Measurements from ENCODE around the gene MYH7. TPM values are rescaled to one million over a fixed set of nuclear protein-coding genes. Genes with fewer than 3 reads are reported as not detected.
A peak's percentile ranks its signal among the peaks of the same experiment; 100 is the strongest.

Gene MYH7
- total and polyA plus RNA-seq, 2 donors from 2014 or later, result 0.06 to 1.6 TPM

- TF ChIP-seq, protein P1, sequence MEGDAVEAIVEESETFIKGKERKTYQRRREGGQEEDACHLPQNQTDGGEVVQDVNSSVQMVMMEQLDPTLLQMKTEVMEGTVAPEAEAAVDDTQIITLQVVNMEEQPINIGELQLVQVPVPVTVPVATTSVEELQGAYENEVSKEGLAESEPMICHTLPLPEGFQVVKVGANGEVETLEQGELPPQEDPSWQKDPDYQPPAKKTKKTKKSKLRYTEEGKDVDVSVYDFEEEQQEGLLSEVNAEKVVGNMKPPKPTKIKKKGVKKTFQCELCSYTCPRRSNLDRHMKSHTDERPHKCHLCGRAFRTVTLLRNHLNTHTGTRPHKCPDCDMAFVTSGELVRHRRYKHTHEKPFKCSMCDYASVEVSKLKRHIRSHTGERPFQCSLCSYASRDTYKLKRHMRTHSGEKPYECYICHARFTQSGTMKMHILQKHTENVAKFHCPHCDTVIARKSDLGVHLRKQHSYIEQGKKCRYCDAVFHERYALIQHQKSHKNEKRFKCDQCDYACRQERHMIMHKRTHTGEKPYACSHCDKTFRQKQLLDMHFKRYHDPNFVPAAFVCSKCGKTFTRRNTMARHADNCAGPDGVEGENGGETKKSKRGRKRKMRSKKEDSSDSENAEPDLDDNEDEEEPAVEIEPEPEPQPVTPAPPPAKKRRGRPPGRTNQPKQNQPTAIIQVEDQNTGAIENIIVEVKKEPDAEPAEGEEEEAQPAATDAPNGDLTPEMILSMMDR (IDR thresholded peaks at IDR 0.05; ENCODE audit: borderline replicate concordance, extremely low read depth, insufficient read depth), result no peak
- H3K36me3 ChIP-seq (ENCODE audit: control insufficient read depth in 2 of 3, insufficient read depth in 3 of 3, low read length in 3 of 3), result no peaks in the 10 kb centered on the region
- DNase-seq (peak in 1 of 5 donors; percentile 28), FAIRE-seq (no peak)
- no peaks in the 10 kb centered on the region for H3K9me3 ChIP-seq (ENCODE audit: control insufficient read depth in 2 of 3, insufficient read depth in 1 of 3, low read length in 3 of 3)
- no peaks in the 10 kb centered on the region for H3K27me3 ChIP-seq (ENCODE audit: control insufficient read depth, insufficient read depth, low read length)
- no peak overlapping the region for H3K4me3 ChIP-seq (ENCODE audit: low read length in 3 of 3)
- peaks cover 0 to 7% (median 4%) of the 10 kb centered on the region in 3 donors for H3K4me1 ChIP-seq (ENCODE audit: control insufficient read depth in 2 of 3, insufficient read depth in 2 of 3, low read depth in 1 of 3, low read length in 3 of 3)
- no peak overlapping the region for H3K9ac ChIP-seq (ENCODE audit: low read length in 3 of 3)
- intact Hi-C loops (cut with DNase I), result no loop called here
- H3K27ac ChIP-seq (ENCODE audit: low read depth in 2 of 2, low read length in 2 of 2), result no peak overlapping the region
Observed at GRCh38 chr14:23437133-23438100, 2.0 kb upstream of the MYH7 start.

- intact Hi-C loops (cut with DNase I), result no loop called here
- Histone ChIP-seq H3K36me3 (ENCODE audit: control insufficient read depth in 2 of 3, insufficient read depth in 3 of 3, low read length in 3 of 3) (no peaks in the 10 kb centered on the region), H3K9me3 (ENCODE audit: control insufficient read depth in 2 of 3, insufficient read depth in 1 of 3, low read length in 3 of 3) (no peaks in the 10 kb centered on the region), H3K4me3 (ENCODE audit: low read length in 3 of 3) (no peak overlapping the region), H3K27me3 (ENCODE audit: control insufficient read depth, insufficient read depth, low read length) (no peaks in the 10 kb centered on the region), H3K9ac (ENCODE audit: low read length in 3 of 3) (no peak overlapping the region), H3K4me1 (ENCODE audit: control insufficient read depth in 2 of 3, insufficient read depth in 2 of 3, low read depth in 1 of 3, low read length in 3 of 3) (peaks cover 0 to 7% (median 4%) of the 10 kb centered on the region in 3 donors), H3K27ac (ENCODE audit: low read depth in 2 of 2, low read length in 2 of 2) (no peak overlapping the region)
- FAIRE-seq (no peak), DNase-seq (peak; percentile 89 to 97 (median 94))
- TF ChIP-seq, protein P1 (IDR thresholded peaks at IDR 0.05; ENCODE audit: borderline replicate concordance, extremely low read depth, insufficient read depth), result no peak
Observed at GRCh38 chr14:23436327-23437132, 1.1 kb upstream of the MYH7 start.

DNA sequence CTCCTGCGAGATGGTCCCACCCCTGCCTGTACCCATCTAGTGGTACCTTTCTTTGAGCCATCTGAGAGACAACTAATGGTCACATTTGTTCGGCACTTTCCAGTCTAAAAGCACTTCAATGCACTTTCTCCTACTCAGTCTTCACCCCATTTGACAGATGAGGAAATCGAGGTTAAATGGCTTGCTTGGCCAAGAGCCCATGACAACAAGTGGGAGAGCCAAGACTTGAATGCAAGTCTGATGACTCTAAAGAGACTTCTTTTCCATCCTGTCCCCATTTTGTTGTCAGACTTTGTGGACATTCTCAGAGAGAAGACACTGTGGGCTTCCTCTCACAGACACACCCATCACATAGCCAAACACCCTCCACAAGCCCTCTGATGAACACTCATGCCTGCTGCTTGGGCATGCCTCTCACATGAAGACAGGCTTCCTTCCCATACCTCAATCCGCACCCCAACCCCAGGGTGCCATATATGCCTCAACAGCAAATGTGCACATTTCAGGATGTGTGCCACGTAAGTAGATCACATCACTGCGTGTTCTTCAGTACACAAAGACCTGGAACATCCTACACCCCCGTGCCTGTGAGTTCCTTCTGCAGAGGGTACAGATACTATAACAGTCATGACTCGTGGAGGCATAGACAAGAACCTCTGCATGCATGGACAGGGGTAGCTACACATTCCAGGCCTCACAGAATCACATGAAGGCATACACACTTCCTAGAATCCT is 805 bp downstream of the MYH7 start:
- intact Hi-C loops (cut with DNase I), result no loop called here
- FAIRE-seq (no peak), DNase-seq (peak in 2 of 5 donors; percentile 6 to 22)
- no peaks in the 10 kb centered on the region for H3K9me3 ChIP-seq (ENCODE audit: control insufficient read depth in 2 of 3, insufficient read depth in 1 of 3, low read length in 3 of 3)
- H3K4me3 ChIP-seq (ENCODE audit: low read length in 3 of 3), result no peak overlapping the region
- no peaks in the 10 kb centered on the region for H3K36me3 ChIP-seq (ENCODE audit: control insufficient read depth in 2 of 3, insufficient read depth in 3 of 3, low read length in 3 of 3)
- no peak overlapping the region for H3K9ac ChIP-seq (ENCODE audit: low read length in 3 of 3)
- H3K27me3 ChIP-seq (ENCODE audit: control insufficient read depth, insufficient read depth, low read length), result no peaks in the 10 kb centered on the region
- TF ChIP-seq, protein P1 (IDR thresholded peaks at IDR 0.05; ENCODE audit: borderline replicate concordance, extremely low read depth, insufficient read depth), result no peak
- H3K4me1 ChIP-seq (ENCODE audit: control insufficient read depth in 2 of 3, insufficient read depth in 2 of 3, low read depth in 1 of 3, low read length in 3 of 3), result peaks cover 0 to 7% (median 4%) of the 10 kb centered on the region in 3 donors
- no peak overlapping the region for H3K27ac ChIP-seq (ENCODE audit: low read depth in 2 of 2, low read length in 2 of 2)

Measured in kidney (tissue), 14 donors.